RWPE2 (cell line): ENCODE results near the gene CACNA2D4.

Experiments
- ATAC-seq: fragments of 200-7000 bp; cut with Tn5 transposase; 3 replicates; pipeline ENCODE4 v1.9.1; 2021; ENCODE audit warnings: low read depth
- DNase-seq: peaks from one replicate; pipeline ENCODE4 v3.0.0-alpha.2; 2020; ENCODE audit warnings: low spot score
- H3K27ac ChIP-seq: fragments of 450-650 bp; 2 replicates; pipeline ENCODE4 v1.5.1; 2017; ENCODE audit warnings: mild to moderate bottlenecking; ENCODE audit not compliant: poor library complexity, severe bottlenecking
- H3K27me3 ChIP-seq: fragments of 250-450 bp; sonication (Bioruptor Pico); 2 replicates; pipeline ENCODE4 v1.5.1; 2021; ENCODE audit warnings: mild to moderate bottlenecking, moderate library complexity; ENCODE audit not compliant: insufficient read depth, poor library complexity, severe bottlenecking
- H3K36me3 ChIP-seq: fragments of 250-450 bp; sonication (Bioruptor Pico); 2 replicates; pipeline ENCODE4 v1.5.1; 2020; ENCODE audit warnings: low read depth, mild to moderate bottlenecking, moderate library complexity
- H3K4me1 ChIP-seq: fragments of 250-450 bp; sonication (Bioruptor Pico); 2 replicates; pipeline ENCODE4 v1.5.1; 2021; ENCODE audit warnings: mild to moderate bottlenecking, moderate library complexity; ENCODE audit not compliant: insufficient read depth, poor library complexity, severe bottlenecking
- H3K4me3 ChIP-seq: fragments of 250-450 bp; sonication (Bioruptor Pico); 2 replicates; pipeline ENCODE4 v1.5.1; 2021; ENCODE audit warnings: mild to moderate bottlenecking, moderate library complexity; ENCODE audit not compliant: severe bottlenecking
- H3K9me3 ChIP-seq: fragments of 250-450 bp; sonication (Bioruptor Pico); 2 replicates; pipeline ENCODE4 v1.5.1; 2021; ENCODE audit warnings: mild to moderate bottlenecking, moderate library complexity; ENCODE audit not compliant: severe bottlenecking
- TF ChIP-seq, protein P1 (sequence below): fragments of 450-650 bp; IDR thresholded peaks from one replicate; pipeline ENCODE4 v1.5.1; 2017; ENCODE audit warnings: mild to moderate bottlenecking, moderate library complexity; ENCODE audit not compliant: poor library complexity, severe bottlenecking

Gene CACNA2D4

DNA sequence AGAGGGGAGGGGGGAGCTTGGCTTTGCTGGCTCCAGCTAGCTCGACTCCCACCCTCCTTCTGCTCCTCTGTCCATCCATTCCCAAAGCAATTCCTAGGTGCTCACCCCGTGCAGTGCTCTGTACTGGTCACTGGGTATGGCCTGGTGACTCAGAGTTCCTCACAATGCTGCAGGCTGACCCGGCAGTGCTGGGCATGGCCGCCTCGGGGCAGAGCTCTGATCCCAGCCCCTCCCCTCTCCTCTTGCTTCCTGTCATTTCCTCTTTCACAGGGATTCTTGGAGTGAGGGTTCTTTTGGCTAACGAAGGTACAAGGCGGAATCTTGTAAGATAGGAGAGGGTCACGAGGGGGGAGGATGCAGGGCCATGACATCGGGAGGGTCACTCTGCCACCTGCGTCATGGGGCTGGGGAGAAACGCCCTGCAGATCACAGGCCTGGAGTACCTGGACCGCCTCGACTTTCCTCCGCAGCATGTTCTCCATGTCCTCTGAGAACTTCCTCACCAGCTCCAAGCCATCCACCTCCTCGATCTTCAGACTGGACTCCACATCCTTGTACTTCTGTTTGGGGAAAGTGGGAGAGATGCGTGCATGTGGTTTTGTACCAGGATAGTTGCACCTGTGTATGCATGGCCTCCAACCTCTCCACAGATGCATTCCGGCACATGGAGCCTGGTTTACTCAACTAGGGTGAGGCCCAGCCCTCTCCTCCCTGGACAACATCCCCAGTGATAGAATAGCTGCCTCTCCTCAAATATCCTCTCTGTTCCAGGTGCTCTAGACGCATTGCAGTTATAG is 5.7 kb downstream of the CACNA2D4 start:
- Histone ChIP-seq H3K9me3 (no peaks in the 10 kb centered on the region), H3K4me3 (no peak overlapping the region), H3K4me1 (no peaks in the 10 kb centered on the region), H3K36me3 (no peaks in the 10 kb centered on the region), H3K27me3 (peaks cover 14% of the 10 kb centered on the region), H3K27ac (no peak overlapping the region)
- ATAC-seq (peak; percentile 59; the same call in 2 of the 3 replicates), DNase-seq (peak; percentile 35)
- TF ChIP-seq, protein P1, sequence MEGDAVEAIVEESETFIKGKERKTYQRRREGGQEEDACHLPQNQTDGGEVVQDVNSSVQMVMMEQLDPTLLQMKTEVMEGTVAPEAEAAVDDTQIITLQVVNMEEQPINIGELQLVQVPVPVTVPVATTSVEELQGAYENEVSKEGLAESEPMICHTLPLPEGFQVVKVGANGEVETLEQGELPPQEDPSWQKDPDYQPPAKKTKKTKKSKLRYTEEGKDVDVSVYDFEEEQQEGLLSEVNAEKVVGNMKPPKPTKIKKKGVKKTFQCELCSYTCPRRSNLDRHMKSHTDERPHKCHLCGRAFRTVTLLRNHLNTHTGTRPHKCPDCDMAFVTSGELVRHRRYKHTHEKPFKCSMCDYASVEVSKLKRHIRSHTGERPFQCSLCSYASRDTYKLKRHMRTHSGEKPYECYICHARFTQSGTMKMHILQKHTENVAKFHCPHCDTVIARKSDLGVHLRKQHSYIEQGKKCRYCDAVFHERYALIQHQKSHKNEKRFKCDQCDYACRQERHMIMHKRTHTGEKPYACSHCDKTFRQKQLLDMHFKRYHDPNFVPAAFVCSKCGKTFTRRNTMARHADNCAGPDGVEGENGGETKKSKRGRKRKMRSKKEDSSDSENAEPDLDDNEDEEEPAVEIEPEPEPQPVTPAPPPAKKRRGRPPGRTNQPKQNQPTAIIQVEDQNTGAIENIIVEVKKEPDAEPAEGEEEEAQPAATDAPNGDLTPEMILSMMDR, result no peak

DNA sequence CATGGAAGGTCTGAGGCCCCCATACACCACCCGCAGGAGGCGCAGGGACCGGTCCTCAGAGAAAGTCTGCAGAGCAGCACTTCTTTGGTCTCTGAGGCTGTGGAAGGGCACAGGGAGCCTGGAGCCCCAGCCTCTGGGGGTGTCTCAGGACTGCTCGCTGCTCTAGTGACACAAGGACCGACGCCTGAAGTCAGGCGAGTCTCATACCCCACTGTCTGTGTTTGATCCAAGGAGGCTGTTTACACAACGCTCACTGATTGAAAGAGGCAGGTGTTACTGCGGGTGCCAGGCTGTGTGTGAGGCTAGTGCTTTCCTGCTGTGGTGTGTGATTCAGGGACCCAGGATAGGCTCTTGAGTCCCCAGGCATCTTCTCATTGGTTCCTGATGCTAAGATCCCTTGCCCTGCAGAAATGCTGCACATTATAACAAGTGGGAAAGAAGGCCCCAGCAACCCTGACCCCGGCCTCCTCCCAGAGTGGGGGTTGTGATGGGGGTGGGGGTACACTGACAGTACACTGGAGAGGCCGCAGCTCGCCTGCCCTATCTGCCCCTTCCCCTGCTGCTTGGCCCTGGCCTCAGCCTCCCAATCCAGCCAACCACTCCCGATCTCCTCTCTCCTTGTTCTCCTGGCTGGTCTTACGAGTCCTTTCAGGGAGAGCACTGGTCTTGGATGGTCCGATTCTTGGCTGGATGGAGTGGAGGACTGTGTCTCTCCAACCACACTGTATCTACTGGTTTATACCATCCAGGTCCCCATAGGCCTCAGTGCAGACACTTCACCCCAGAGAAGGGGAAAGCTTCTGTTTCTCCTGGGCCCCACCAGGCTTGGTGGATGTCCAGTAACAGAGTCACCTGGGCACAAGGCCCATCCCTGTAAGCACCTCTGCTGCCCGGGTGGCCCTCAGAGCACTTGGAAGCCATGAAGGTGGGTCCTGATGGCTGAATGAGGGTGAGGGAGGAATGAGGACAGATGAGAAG is 6.6 kb downstream of the CACNA2D4 start:
- no peak overlapping the region for H3K27ac ChIP-seq
- DNase-seq (no peak), ATAC-seq (no peak)
- H3K4me1 ChIP-seq, result no peaks in the 10 kb centered on the region
- no peak overlapping the region for H3K4me3 ChIP-seq
- no peaks in the 10 kb centered on the region for H3K9me3 ChIP-seq
- H3K36me3 ChIP-seq, result no peaks in the 10 kb centered on the region
- peaks cover 8% of the 10 kb centered on the region for H3K27me3 ChIP-seq
- TF ChIP-seq, protein P1, result no peak

DNA sequence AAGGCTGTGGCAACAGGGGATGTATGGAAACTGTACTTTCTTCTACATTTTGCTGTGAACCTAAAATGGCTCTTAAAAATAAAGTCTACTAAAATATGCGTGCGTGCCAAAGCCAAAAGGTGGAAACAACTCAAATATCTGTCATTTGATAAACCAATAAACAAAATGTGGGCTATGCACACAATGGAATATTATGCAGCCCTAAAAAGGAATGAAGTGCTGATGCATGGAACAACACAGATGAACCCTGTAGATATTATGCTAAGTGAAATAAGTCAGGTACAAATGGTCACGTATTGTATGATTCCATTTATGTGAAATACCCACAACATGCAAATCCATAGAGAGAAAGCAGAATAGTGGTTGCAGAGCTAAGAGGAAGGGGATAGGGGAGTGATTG is 8.0 kb downstream of the CACNA2D4 start:
- no peaks in the 10 kb centered on the region for H3K27me3 ChIP-seq
- no peak overlapping the region for H3K27ac ChIP-seq
- TF ChIP-seq, protein P1, result no peak
- H3K4me3 ChIP-seq, result no peak overlapping the region
- H3K9me3 ChIP-seq, result peaks cover under 1% of the 10 kb centered on the region
- H3K36me3 ChIP-seq, result no peaks in the 10 kb centered on the region
- ATAC-seq (no peak), DNase-seq (no peak)
- no peaks in the 10 kb centered on the region for H3K4me1 ChIP-seq

DNA sequence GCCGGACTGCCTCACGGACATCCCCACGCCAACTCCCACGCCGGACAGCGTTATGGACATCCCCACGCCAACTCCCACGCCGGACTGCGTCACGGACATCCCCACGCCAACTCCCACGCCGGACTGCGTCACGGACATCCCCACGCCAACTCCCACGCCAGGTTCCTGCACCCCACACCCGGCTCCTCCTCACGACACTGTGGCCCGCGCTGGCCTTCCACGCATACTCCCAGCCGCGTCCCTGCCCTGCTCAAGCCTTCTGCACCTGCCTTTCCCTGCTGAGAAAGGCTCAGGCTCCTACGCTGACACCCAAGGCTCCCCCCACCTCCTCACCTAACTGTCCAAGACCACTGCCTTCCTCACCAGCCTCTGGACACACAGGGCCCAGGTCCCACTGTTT is 9.7 kb downstream of the CACNA2D4 start:
- Histone ChIP-seq H3K4me1 (no peaks in the 10 kb centered on the region), H3K9me3 (peaks cover 11% of the 10 kb centered on the region), H3K27ac (no peak overlapping the region), H3K36me3 (no peaks in the 10 kb centered on the region), H3K4me3 (no peak overlapping the region), H3K27me3 (no peaks in the 10 kb centered on the region)
- ATAC-seq, result no peak
- no peak for DNase-seq
- TF ChIP-seq, protein P1, result no peak
